ENCODE results near the gene ATF6B.

The ATF6B gene

DNA sequence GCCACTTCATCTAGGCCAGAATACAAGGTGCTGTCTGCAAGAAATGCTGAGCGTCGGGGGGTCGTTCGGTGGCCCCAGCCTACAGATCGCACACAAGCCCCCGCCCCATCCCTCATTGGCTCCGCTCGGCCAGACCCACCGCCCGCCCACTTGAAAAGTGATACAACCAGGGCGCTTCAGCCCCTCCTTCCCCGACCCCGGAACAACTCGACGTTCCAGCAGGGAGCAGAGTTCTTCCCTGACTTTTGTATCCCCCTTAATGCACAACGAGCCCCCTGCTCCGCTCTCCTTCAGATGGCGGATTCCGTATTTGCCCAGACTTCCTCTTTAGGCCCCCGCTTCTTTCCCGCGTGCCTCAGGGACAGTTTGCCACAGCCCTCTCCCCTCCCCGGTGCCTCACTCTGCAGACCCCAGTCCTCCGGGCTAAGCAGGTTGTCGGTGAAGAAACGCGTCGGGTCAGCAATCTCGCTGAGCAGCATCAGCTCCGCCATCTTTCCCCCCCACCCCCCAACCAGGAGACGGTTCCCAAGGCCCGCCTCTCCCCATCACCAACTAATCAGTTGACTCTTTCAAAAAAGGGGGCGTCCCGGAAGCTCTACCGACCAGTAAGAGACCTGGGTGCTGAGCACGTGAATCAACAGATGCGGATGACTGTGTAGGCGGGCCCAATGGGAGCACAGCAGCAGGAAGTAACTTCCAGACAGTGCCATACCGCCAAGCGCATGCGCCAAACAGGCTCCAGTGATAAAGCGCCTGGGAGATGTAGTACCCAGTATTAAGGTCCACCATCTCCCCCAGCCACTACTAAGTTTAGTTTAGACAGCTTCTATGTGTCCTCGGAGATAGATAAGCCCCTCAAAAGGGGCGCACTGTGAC, at the start of gene ATF6B:
ATF6B (minus strand) TSS at position 530 of the 876 bp plus-strand sequence; CDS start at position 491, 39 bp downstream.
- H3K4me3 ChIP-seq (ENCODE audit: low read length): peak within 1 kb of the TSS; percentile 99
- peak within 1 kb of the TSS; percentile 99 for H3K9ac ChIP-seq (ENCODE audit: low read depth, low read length)
- H3K36me3 ChIP-seq (ENCODE audit: insufficient read depth, low read depth, low read length): peaks cover 15% of the 10 kb centered on the region
- no peaks in the 10 kb centered on the region for H3K9me3 ChIP-seq (ENCODE audit: insufficient read depth, low read depth, low read length)
- H3K4me1 ChIP-seq (ENCODE audit: insufficient read depth, low read length): peaks cover 9% of the 10 kb centered on the region; the same call in 1 of the 2 replicates
- peak within 1 kb of the TSS; percentile 95 for H3K27ac ChIP-seq (ENCODE audit: low read length)
- no peaks in the 10 kb centered on the region for H3K27me3 ChIP-seq (ENCODE audit: insufficient read depth, low read length)

DNA sequence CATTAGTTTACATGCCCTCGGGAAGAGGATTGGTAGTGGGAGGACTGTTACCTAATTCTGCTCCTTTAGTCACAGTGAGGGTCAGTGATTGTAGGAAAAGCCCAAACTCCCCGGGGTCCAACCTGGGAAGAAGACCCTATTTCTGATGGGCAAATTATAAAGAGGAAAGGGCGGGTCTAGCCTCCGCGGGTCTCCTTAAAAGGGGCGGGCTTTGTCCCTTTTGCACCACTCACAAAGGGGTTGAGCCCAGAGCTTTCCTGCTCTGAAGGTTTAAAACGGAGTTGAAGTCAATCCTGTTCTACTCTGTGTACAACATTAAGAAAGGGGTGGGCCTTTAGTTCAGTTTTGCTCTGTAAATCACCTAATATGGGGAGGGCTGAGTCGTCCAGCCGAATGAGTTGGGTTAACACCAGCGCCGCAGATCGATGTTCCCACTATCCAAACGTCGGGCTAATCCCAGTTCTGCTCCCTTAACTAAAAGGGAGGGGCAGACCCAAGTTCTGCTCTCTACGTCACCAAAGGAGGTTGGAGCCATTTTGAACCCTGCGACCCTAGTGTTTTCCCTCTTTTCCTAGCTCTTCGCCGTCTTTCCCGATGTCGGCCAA, 49.2 kb upstream of the ATF6B start:
- H3K27ac ChIP-seq (ENCODE audit: low read length): peak overlapping the region; percentile 98

DNA sequence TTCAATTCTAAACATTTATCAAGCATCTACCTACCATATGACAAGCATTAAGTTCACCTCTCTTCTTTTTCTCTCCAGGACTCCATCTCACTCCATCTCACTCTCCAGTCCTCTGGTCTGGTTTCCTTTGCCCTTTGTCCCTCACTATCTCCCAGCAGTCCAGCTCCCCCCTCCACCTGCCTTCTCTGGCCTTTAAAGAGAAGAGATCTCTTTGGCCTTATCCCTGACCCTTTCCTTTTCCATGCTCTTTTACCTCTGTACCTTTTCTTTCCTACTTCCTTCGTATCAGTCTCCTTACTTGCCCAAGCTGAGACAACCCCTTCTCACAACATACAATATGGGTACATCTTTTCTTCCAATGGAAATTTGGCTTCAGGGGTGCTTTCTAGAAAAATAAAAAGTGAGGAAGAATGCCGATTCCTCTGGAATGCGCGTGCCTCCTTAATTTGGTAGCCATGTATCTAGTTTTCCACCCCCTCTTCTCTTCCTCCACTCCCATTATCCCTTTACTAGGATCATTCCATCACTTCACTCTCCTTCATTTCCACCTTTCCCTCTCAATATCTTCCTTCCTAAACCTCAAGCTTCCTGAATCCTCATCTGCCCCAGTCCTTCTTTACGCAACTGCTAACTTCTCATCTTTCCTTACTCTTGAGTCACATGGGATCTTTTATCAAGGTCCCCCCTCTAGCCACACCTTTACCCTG, 48.6 kb upstream of the ATF6B start:
- H3K27me3 ChIP-seq (ENCODE audit: insufficient read depth, low read length): no peaks in the 10 kb centered on the region
- H3K4me1 ChIP-seq (ENCODE audit: insufficient read depth, low read length): peaks cover 13% of the 10 kb centered on the region
- H3K27ac ChIP-seq (ENCODE audit: low read length): peak overlapping the region; percentile 98

More for the DNA sequence above, 49.2 kb upstream of the ATF6B start:
- peak overlapping the region; percentile 93 for H3K9ac ChIP-seq (ENCODE audit: low read depth, low read length)
- H3K4me1 ChIP-seq (ENCODE audit: insufficient read depth, low read length): peaks cover 13% of the 10 kb centered on the region
- peaks cover 38% of the 10 kb centered on the region for H3K36me3 ChIP-seq (ENCODE audit: insufficient read depth, low read depth, low read length)
- H3K27me3 ChIP-seq (ENCODE audit: insufficient read depth, low read length): no peaks in the 10 kb centered on the region
- H3K4me3 ChIP-seq (ENCODE audit: low read length): peak overlapping the region; percentile 88
- H3K9me3 ChIP-seq (ENCODE audit: insufficient read depth, low read depth, low read length): no peaks in the 10 kb centered on the region

DNA sequence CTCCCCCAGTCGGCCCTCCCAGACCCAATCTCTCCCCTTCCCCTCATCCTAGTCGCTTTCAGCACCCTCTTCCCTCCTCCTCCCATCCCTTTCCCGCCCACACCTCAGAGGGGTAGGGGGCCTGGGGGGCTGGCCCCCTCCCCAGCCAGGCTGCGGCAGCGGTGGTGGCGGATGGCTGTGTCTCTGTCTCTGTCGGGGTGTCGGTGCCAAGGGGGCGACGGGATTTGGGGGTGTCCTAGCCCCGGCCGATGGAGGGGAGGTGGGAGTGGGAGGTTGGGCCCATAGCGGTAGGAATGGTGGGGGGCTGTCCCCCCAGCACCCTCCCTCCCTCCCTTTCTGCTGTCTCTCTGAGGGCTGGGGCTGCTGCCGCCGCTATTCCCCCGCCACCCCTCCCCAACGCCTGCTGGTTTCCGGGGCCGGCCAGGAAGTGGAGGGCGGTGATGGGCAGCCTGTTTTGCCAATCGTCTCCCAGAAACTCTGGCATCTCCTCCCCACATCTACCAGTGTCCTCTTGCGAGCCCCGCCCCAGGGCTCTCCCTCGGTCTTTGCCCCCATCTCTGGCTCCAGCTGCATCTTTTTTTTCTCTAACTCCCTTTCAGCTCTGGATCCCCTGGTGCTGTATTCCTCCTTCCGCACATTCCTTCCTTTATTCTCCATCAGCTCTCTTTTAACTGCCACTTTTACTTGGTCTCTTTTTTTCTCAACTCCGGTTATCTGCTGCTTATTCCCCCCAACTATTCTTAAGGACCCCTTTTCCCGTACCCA, 47.8 kb upstream of the ATF6B start, which contains the start of gene AGPAT1:
AGPAT1 (minus strand) TSS at position 374 of the 765 bp plus-strand sequence. CDS start 4,588 bp downstream, outside the sequence.
- H3K9ac ChIP-seq (ENCODE audit: low read depth, low read length): peak within 1 kb of the TSS; percentile 93
- H3K9me3 ChIP-seq (ENCODE audit: insufficient read depth, low read depth, low read length): no peaks in the 10 kb centered on the region
- peaks cover 13% of the 10 kb centered on the region for H3K4me1 ChIP-seq (ENCODE audit: insufficient read depth, low read length)
- H3K36me3 ChIP-seq (ENCODE audit: insufficient read depth, low read depth, low read length): peaks cover 38% of the 10 kb centered on the region
- peak within 1 kb of the TSS; percentile 88 for H3K4me3 ChIP-seq (ENCODE audit: low read length)
- no peaks in the 10 kb centered on the region for H3K27me3 ChIP-seq (ENCODE audit: insufficient read depth, low read length)
- H3K27ac ChIP-seq (ENCODE audit: low read length): peak within 1 kb of the TSS; percentile 98

More for the DNA sequence above, 48.6 kb upstream of the ATF6B start:
- H3K9me3 ChIP-seq (ENCODE audit: insufficient read depth, low read depth, low read length): no peaks in the 10 kb centered on the region
- H3K9ac ChIP-seq (ENCODE audit: low read depth, low read length): peak overlapping the region; percentile 93
- H3K4me3 ChIP-seq (ENCODE audit: low read length): peak overlapping the region; percentile 88
- peaks cover 38% of the 10 kb centered on the region for H3K36me3 ChIP-seq (ENCODE audit: insufficient read depth, low read depth, low read length)

DNA sequence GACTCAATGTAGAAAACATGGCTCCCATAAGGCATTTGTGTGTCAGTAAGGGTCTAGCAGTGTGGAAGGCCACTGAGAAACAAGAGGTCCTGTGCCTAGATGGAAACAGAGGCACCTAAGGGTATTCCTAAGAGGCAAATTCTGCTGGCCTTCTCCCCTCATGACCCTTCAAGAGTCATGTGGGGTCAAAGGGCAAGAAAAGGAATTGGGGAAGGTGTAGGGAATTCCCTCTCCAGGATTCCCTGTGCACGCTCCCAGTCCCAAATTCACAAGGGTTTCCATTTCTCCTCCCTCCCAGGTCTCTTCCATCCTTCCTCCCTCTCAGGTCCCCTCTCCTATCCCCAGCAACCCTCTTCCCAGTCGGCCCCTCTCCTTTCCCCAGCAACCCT, 47.3 kb upstream of the ATF6B start:
- Histone ChIP-seq H3K4me3 (ENCODE audit: low read length) (peak overlapping the region; percentile 88), H3K4me1 (ENCODE audit: insufficient read depth, low read length) (peaks cover 13% of the 10 kb centered on the region), H3K27me3 (ENCODE audit: insufficient read depth, low read length) (no peaks in the 10 kb centered on the region), H3K27ac (ENCODE audit: low read length) (no peak overlapping the region), H3K9ac (ENCODE audit: low read depth, low read length) (peak overlapping the region; percentile 85), H3K9me3 (ENCODE audit: insufficient read depth, low read depth, low read length) (no peaks in the 10 kb centered on the region), H3K36me3 (ENCODE audit: insufficient read depth, low read depth, low read length) (peaks cover 38% of the 10 kb centered on the region)

DNA sequence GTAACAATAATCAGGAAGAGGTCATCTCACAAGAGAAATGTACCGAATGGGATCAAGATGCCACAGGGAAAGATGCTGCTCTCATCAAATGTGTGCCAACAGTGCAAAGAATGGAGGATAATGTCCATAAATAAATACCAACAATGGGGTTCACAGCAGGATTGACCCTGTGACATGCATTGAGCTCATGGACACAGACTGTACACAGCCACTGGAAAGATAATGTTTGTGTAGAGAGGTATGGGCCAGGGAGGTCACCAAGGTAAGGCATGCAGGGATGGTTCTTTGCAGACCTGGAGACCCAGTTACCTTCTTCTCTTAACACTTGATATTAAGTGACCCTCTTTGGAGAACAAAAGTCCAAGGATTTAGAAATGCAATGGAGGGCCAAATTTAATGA, 46.4 kb upstream of the ATF6B start:
- H3K4me3 ChIP-seq (ENCODE audit: low read length): peak overlapping the region; percentile 88
- no peak overlapping the region for H3K27ac ChIP-seq (ENCODE audit: low read length)
- H3K4me1 ChIP-seq (ENCODE audit: insufficient read depth, low read length): peaks cover 13% of the 10 kb centered on the region
- no peaks in the 10 kb centered on the region for H3K27me3 ChIP-seq (ENCODE audit: insufficient read depth, low read length)
- no peaks in the 10 kb centered on the region for H3K9me3 ChIP-seq (ENCODE audit: insufficient read depth, low read depth, low read length)
- H3K36me3 ChIP-seq (ENCODE audit: insufficient read depth, low read depth, low read length): peaks cover 39% of the 10 kb centered on the region
- no peak overlapping the region for H3K9ac ChIP-seq (ENCODE audit: low read depth, low read length)

DNA sequence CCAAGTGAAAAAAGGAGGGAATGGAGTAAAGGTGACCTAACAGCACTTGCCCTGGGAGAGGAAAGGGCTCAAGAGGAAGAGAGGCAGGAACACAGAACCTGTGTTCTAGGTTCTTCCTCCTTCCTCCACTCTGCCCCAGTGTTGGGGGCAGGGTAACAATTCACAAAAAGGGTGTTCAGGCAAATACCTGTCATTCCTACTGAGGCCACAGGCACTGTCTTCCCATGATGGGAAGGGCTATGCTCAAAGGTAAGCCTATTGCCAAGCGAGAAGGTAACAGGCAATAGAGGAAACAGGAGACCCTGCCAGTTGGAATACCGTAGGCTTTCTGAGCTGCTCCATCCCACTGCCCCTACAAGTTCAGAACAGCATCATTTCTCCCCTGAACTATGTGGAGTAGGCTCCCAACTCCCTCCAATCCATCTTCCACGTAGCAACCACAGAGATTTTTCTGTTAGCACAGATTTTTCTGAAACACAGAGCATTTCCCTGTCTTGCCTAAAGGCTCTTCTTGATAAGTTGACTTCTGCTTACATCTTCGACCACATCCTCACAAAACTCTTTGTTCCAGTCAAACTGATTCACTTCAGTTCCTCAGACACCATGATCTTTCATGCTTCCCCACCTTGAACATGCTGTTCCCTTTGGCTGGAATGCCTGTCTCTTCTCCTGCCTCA, 45.1 kb upstream of the ATF6B start:
- H3K36me3 ChIP-seq (ENCODE audit: insufficient read depth, low read depth, low read length): peaks cover 52% of the 10 kb centered on the region
- H3K4me1 ChIP-seq (ENCODE audit: insufficient read depth, low read length): peaks cover 13% of the 10 kb centered on the region
- H3K27ac ChIP-seq (ENCODE audit: low read length): no peak overlapping the region
- H3K4me3 ChIP-seq (ENCODE audit: low read length): no peak overlapping the region
- H3K9me3 ChIP-seq (ENCODE audit: insufficient read depth, low read depth, low read length): no peaks in the 10 kb centered on the region
- H3K27me3 ChIP-seq (ENCODE audit: insufficient read depth, low read length): no peaks in the 10 kb centered on the region
- no peak overlapping the region for H3K9ac ChIP-seq (ENCODE audit: low read depth, low read length)

DNA sequence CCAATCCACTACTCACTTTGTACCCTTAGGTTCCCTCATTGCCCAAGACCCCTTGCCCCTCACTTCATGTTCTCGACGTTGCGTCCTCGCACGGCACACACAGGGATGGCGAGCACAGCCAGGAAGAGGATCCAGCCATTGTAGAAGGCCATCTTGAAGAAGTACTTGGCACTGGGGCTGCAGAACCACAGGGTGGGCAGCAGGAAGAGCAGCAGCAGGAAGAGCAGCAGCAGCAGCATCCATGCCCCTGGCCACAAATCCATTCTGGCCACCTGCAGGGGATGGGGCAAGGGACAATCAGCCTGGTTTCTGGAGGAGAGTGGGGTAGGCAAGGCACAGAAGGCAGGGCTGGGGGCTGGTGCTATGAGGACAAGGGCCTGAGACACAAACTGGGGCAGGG, 43.2 kb upstream of the ATF6B start:
- no peak overlapping the region for H3K4me3 ChIP-seq (ENCODE audit: low read length)

DNA sequence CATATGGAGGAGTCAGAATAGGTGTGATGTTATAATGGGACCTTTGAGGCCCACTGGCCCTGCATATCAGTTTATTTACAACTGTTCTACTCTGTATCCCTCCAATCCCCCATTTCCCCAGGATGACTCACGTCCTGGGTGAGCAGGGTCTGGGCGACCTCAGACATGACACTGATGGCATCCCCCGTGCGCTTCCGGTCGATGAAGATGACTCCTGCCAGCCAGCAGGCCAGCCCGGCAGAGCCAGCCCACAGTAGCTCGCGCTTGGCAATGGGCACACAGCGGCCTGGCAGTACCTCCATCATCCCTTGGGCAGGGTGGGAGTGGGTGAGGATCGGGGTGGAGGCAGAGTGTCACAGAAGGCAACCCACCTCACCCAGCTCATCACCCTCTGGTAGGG, 42.2 kb upstream of the ATF6B start:
- peaks cover 61% of the 10 kb centered on the region for H3K36me3 ChIP-seq (ENCODE audit: insufficient read depth, low read depth, low read length)
- H3K9ac ChIP-seq (ENCODE audit: low read depth, low read length): no peak overlapping the region
- no peaks in the 10 kb centered on the region for H3K9me3 ChIP-seq (ENCODE audit: insufficient read depth, low read depth, low read length)
- H3K4me3 ChIP-seq (ENCODE audit: low read length): no peak overlapping the region
- no peak overlapping the region for H3K27ac ChIP-seq (ENCODE audit: low read length)
- peaks cover 5% of the 10 kb centered on the region for H3K4me1 ChIP-seq (ENCODE audit: insufficient read depth, low read length)
- no peaks in the 10 kb centered on the region for H3K27me3 ChIP-seq (ENCODE audit: insufficient read depth, low read length)

More for the DNA sequence above, 43.2 kb upstream of the ATF6B start:
- H3K9ac ChIP-seq (ENCODE audit: low read depth, low read length): no peak overlapping the region
- H3K27me3 ChIP-seq (ENCODE audit: insufficient read depth, low read length): no peaks in the 10 kb centered on the region
- peaks cover 66% of the 10 kb centered on the region for H3K36me3 ChIP-seq (ENCODE audit: insufficient read depth, low read depth, low read length)
- H3K4me1 ChIP-seq (ENCODE audit: insufficient read depth, low read length): peaks cover 7% of the 10 kb centered on the region
- H3K9me3 ChIP-seq (ENCODE audit: insufficient read depth, low read depth, low read length): no peaks in the 10 kb centered on the region
- H3K27ac ChIP-seq (ENCODE audit: low read length): no peak overlapping the region

DNA sequence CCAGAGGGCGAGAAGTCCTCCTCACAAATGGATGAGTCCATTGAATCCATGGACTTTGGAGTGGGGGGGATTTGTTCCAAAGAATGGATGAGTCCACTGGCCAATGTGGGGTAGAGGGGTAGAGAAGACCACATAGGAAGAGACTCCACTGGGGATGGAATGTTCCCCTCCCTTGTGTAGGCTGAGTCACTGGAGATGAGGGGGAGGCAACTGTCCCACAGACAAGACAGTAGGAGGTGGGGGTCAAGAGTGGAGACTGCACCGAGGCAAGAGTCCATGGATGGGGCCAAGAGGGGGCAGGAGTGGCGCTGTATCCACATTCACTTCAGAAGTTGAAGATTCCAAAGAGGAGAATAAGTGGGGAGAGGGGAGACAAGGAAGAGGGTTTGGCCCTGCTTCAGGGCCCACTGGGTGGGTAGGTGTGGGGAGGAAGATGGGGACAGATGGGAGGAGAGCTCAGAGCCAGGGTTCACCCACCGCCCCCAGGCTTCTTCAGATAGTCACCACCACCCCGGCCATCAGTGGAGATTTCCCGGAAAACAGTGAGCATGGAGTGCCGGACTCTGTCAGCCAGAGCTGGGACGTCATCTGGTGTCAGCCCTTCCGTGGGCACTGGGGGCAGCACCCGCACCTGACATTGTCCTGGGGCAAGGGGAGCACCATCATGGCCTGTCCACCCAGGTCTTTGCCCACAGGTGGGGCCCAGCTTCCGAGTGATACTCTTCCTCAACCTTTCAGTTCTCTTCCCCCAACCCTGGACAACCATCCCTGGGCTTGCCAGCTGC, 41.0 kb upstream of the ATF6B start:
- Histone ChIP-seq H3K9ac (ENCODE audit: low read depth, low read length) (no peak overlapping the region), H3K9me3 (ENCODE audit: insufficient read depth, low read depth, low read length) (no peaks in the 10 kb centered on the region), H3K27me3 (ENCODE audit: insufficient read depth, low read length) (no peaks in the 10 kb centered on the region), H3K27ac (ENCODE audit: low read length) (no peak overlapping the region), H3K4me1 (ENCODE audit: insufficient read depth, low read length) (no peaks in the 10 kb centered on the region), H3K4me3 (ENCODE audit: low read length) (no peak overlapping the region), H3K36me3 (ENCODE audit: insufficient read depth, low read depth, low read length) (peaks cover 48% of the 10 kb centered on the region)

Data from iPS-20b (cell line).